OCI-LY3 (cell line): Measurements from ENCODE around the gene GTF2IRD1.
"Not testable (repeated sequence)": the region's sequence is repeated elsewhere in the genome, so short reads cannot be mapped to it uniquely, and the experiment has no call there.

Experiments used
- H2AFZ ChIP-seq: fragments of 200-600, 300-600 bp; shearing (Covaris generic); 2 replicates; pipeline ENCODE4 v1.6.0; 2014; ENCODE audit warnings: antibody characterized with exemption, low read depth, low read length
- H3K27ac ChIP-seq: fragments of 200-600, 300-600 bp; sonication (generic); 2 replicates; pipeline ENCODE4 v1.5.1; 2014; ENCODE audit warnings: mild to moderate bottlenecking, low read length, moderate library complexity, mixed read lengths
- H3K27me3 ChIP-seq: fragments of 200-600, 300-600 bp; sonication (generic); 2 replicates; pipeline ENCODE4 v1.6.1; 2014; ENCODE audit warnings: low read depth, low read length, mixed read lengths
- H3K36me3 ChIP-seq: fragments of 200-600, 300-600 bp; sonication (generic); replicated peaks from 2 replicates; pipeline ENCODE3; 2014; ENCODE audit warnings: low read depth, low read length, mixed read lengths
- H3K4me1 ChIP-seq: fragments of 300-600, 200-600 bp; sonication (generic); 2 replicates; pipeline ENCODE4 v1.6.1; 2014; ENCODE audit warnings: low read length, mixed read lengths
- H3K4me2 ChIP-seq: fragments of 200-600, 300-600 bp; sonication (generic); 2 replicates; pipeline ENCODE4 v1.6.1; 2014; ENCODE audit warnings: low read length, mixed read lengths
- H3K4me3 ChIP-seq: fragments of 300-600, 200-600 bp; sonication (generic); 2 replicates; pipeline ENCODE4 v1.5.1; 2014; ENCODE audit warnings: antibody characterized with exemption, mild to moderate bottlenecking, low read length, moderate library complexity
- H3K79me2 ChIP-seq: fragments of 300-600, 200-600 bp; shearing (Covaris generic); 2 replicates; pipeline ENCODE4 v1.6.1; 2014; ENCODE audit warnings: mild to moderate bottlenecking, low read length, mixed read lengths
- H3K9ac ChIP-seq: fragments of 300-600, 200-600 bp; shearing (Covaris generic); 2 replicates; pipeline ENCODE4 v1.6.0; 2014; ENCODE audit warnings: mild to moderate bottlenecking, low read length, moderate library complexity
- H3K9me3 ChIP-seq: fragments of 200-600, 300-600 bp; shearing (Covaris generic); 2 replicates; pipeline ENCODE4 v1.6.1; 2014; ENCODE audit warnings: low read length, mixed read lengths; ENCODE audit not compliant: insufficient read depth
- H4K20me1 ChIP-seq: fragments of 200-600, 300-600 bp; sonication (generic); 2 replicates; pipeline ENCODE4 v1.6.1; 2016; ENCODE audit warnings: low read length, mixed read lengths; ENCODE audit not compliant: insufficient read depth
- CTCF ChIP-seq: fragments of 200-600, 300-600 bp; sonication (generic); IDR thresholded peaks from 2 replicates; pipeline ENCODE4 v1.5.1; 2014; ENCODE audit warnings: antibody characterized with exemption, low read length, low read depth
- EZH2phosphoT487 ChIP-seq: fragments of 200-600 bp; shearing (Covaris generic); IDR thresholded peaks from 2 replicates; pipeline ENCODE4 v1.6.1; 2018; ENCODE audit warnings: antibody characterized with exemption, mixed run types, low read depth

The GTF2IRD1 gene

DNA sequence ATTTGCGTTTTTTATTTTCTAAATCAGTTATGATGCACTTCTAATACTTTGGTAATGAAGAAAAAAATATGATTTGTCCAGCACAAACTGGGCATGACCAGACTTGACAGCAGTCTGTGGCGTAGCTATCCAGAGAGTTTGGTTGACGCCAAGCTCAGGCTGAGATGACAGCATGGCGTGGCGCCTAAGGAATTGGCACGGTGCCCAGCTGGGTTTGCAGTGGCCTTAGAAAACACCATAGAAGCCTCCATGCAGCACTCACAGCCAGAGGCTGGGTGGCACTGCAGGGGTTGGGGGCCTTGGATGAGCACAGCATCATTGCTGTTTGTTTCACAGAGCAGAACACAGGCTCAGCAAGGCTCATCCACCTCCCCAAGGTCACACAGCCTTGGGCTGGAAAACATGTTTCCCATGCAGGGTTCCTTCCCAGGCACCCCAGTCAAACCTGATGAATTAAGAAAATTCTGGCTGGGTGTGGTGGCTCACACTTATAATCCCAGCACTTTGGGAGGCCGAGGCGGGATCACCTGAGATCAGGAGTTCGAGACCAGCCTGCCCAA is 88.9 kb downstream of the GTF2IRD1 start:
- H3K4me3 ChIP-seq, result no peak overlapping the region
- no peaks in the 10 kb centered on the region for H4K20me1 ChIP-seq
- TF ChIP-seq EZH2phosphoT487 (no peak), CTCF (no peak)
- no peak overlapping the region for H3K27ac ChIP-seq
- no peaks in the 10 kb centered on the region for H3K36me3 ChIP-seq
- no peaks in the 10 kb centered on the region for H3K27me3 ChIP-seq
- H3K9me3 ChIP-seq, result no peaks in the 10 kb centered on the region
- H3K4me2 ChIP-seq, result no peak overlapping the region
- no peak overlapping the region for H2AFZ ChIP-seq
- H3K9ac ChIP-seq, result no peak overlapping the region
- H3K4me1 ChIP-seq, result peaks cover 5% of the 10 kb centered on the region; the same call in 1 of the 2 replicates
- H3K79me2 ChIP-seq, result no peaks in the 10 kb centered on the region

DNA sequence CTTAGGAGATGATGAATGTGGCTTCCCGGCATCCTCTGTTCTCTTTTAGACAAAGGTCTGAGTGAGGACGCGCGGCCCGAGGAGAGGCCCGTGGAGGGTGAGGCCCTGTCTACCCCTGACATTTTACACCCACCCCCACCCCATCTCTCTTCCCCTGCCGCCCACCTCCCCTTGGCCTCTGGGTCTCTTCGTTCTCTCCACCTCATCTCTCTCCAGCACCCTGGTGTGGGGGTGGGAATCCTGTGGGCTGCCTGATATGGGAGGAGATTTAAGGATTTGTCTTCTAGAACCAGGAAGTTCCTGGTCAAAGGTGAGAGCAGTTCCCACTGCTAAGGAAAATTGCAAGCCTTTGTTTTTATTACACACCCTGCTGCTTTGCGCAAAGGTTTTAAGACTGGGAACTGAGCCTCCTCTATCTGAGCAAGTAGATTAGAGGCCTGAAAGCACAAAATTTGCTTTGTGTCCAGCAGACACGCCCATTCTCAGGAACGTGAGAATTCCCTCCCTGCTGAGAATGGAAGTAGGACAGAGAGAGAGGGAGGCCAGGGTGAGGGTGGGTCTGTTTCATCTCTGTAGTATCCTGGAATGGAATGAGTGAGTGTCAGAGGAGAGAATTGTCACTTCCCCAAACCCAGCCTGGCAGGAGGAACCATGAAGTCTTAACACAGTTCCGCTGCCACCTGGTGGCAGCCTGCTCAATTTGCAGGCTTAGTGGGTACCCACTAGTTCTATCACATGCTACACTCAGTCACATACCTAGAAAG is 91.2 kb downstream of the GTF2IRD1 start:
- no peaks in the 10 kb centered on the region for H3K79me2 ChIP-seq
- no peaks in the 10 kb centered on the region for H3K36me3 ChIP-seq
- no peaks in the 10 kb centered on the region for H3K4me1 ChIP-seq
- H3K4me3 ChIP-seq, result no peak overlapping the region
- peak; percentile 49 for TF ChIP-seq CTCF
- no peak for TF ChIP-seq EZH2phosphoT487
- H3K27me3 ChIP-seq, result no peaks in the 10 kb centered on the region
- H2AFZ ChIP-seq, result no peak overlapping the region
- no peak overlapping the region for H3K27ac ChIP-seq
- H3K9ac ChIP-seq, result no peak overlapping the region
- H4K20me1 ChIP-seq, result no peaks in the 10 kb centered on the region
- no peak overlapping the region for H3K4me2 ChIP-seq
- H3K9me3 ChIP-seq, result no peaks in the 10 kb centered on the region

DNA sequence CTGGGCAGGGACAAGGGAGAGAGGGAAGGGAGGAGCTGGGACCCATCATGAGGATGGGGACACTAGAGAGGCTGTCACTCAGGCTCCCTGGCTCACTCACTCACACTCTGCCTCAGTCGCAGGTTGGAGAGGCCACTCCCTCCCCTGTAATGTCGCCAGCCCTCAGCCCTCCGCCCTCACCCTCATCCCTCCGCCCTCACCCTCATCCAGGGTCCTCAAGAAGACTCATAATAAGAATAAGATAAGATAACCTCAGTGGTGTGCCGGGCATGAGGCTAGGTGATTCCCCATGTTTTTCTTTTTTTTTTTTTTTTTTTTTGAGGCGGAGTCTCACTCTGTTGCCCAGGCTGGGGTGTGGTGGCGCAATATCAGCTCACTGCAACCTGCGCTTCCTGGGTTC is 92.2 kb downstream of the GTF2IRD1 start:
- no peaks in the 10 kb centered on the region for H4K20me1 ChIP-seq
- H3K4me2 ChIP-seq, result no peak overlapping the region
- no peak overlapping the region for H2AFZ ChIP-seq
- no peaks in the 10 kb centered on the region for H3K36me3 ChIP-seq
- no peak overlapping the region for H3K4me3 ChIP-seq
- TF ChIP-seq CTCF (no peak), EZH2phosphoT487 (no peak)
- no peaks in the 10 kb centered on the region for H3K9me3 ChIP-seq
- H3K79me2 ChIP-seq, result no peaks in the 10 kb centered on the region
- H3K27ac ChIP-seq, result no peak overlapping the region
- no peaks in the 10 kb centered on the region for H3K27me3 ChIP-seq
- no peaks in the 10 kb centered on the region for H3K4me1 ChIP-seq
- H3K9ac ChIP-seq, result no peak overlapping the region

DNA sequence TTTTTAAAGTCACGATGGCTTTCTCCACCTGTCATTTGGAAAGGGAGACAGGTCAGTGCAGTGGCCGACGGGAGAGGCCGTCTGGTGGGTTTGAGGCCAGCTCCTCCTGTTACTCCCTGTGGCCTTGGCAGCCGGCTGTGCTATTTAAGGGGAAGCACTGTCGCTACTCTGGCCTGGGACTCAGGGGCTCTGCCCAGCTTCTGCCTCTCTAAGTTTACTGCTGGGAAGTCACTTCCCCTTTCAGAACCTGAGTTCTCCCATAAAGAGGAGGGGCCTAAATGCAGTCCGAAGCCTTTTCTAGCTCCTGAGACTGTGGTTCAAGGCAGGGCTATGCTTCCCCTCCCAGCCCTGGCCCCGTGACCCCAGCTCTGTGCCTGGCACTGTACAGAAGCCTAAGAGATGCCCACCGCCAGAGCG is 99.9 kb downstream of the GTF2IRD1 start:
- H4K20me1 ChIP-seq, H3K27ac ChIP-seq, H3K9me3 ChIP-seq, H3K79me2 ChIP-seq, H3K36me3 ChIP-seq, H3K9ac ChIP-seq, H3K27me3 ChIP-seq: not testable (repeated sequence)
- Histone ChIP-seq H3K4me2 (peak overlapping the region; percentile 65), H3K4me3 (peak overlapping the region; percentile 28; the same call in 1 of the 2 replicates), H2AFZ (peak overlapping the region; percentile 74; the same call in 1 of the 2 replicates), H3K4me1 (peaks cover 12% of the 10 kb centered on the region)
